ENCODE results near the gene CYP4B1.

DNA sequence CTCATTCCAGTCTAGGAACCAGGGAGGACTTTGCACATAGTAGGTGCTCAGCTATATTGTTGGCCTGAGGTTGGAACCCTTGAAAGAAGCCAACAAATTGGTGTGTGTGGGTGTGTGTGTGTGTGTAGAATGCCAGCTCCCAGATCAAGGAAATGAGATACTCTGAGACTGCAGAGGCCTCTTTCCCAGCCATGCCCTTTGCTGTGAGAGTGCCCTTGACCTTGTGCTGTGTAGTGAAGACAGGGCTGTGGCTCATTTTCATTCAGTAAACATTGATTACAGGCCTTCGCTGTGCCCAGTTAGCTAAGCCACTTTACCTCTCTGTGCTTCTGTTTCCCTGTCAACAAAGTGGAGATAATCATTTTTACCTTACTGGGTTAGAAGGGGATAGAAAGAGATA lies 3.2 kb downstream of the CYP4B1 start:
- TF ChIP-seq TAF1 (IDR thresholded peaks at IDR 0.05; ENCODE audit: low read depth) (no peak), CEBPB (IDR thresholded peaks at IDR 0.05) (no peak), TCF12 (IDR thresholded peaks at IDR 0.05; ENCODE audit: low read depth) (no peak), YY1 (IDR thresholded peaks at IDR 0.05; ENCODE audit: low read depth) (no peak), CREB1 (IDR thresholded peaks at IDR 0.05; ENCODE audit: low read depth) (no peak), RAD21 (IDR thresholded peaks at IDR 0.05; ENCODE audit: low read depth) (no peak), EGR1 (IDR thresholded peaks at IDR 0.05) (no peak), TEAD4 (IDR thresholded peaks at IDR 0.05) (no peak), EP300 (IDR thresholded peaks at IDR 0.05; ENCODE audit: borderline replicate concordance) (no peak), ZBTB7A (IDR thresholded peaks at IDR 0.05; ENCODE audit: low read depth) (no peak), NFIC (IDR thresholded peaks at IDR 0.05) (no peak)
- TF ChIP-seq, protein P1, sequence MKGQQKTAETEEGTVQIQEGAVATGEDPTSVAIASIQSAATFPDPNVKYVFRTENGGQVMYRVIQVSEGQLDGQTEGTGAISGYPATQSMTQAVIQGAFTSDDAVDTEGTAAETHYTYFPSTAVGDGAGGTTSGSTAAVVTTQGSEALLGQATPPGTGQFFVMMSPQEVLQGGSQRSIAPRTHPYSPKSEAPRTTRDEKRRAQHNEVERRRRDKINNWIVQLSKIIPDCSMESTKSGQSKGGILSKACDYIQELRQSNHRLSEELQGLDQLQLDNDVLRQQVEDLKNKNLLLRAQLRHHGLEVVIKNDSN (IDR thresholded peaks at IDR 0.05), result no peak
- TF ChIP-seq, protein P2, sequence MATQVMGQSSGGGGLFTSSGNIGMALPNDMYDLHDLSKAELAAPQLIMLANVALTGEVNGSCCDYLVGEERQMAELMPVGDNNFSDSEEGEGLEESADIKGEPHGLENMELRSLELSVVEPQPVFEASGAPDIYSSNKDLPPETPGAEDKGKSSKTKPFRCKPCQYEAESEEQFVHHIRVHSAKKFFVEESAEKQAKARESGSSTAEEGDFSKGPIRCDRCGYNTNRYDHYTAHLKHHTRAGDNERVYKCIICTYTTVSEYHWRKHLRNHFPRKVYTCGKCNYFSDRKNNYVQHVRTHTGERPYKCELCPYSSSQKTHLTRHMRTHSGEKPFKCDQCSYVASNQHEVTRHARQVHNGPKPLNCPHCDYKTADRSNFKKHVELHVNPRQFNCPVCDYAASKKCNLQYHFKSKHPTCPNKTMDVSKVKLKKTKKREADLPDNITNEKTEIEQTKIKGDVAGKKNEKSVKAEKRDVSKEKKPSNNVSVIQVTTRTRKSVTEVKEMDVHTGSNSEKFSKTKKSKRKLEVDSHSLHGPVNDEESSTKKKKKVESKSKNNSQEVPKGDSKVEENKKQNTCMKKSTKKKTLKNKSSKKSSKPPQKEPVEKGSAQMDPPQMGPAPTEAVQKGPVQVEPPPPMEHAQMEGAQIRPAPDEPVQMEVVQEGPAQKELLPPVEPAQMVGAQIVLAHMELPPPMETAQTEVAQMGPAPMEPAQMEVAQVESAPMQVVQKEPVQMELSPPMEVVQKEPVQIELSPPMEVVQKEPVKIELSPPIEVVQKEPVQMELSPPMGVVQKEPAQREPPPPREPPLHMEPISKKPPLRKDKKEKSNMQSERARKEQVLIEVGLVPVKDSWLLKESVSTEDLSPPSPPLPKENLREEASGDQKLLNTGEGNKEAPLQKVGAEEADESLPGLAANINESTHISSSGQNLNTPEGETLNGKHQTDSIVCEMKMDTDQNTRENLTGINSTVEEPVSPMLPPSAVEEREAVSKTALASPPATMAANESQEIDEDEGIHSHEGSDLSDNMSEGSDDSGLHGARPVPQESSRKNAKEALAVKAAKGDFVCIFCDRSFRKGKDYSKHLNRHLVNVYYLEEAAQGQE (IDR thresholded peaks at IDR 0.05; ENCODE audit: low read depth), result no peak
- TF ChIP-seq, protein P3, sequence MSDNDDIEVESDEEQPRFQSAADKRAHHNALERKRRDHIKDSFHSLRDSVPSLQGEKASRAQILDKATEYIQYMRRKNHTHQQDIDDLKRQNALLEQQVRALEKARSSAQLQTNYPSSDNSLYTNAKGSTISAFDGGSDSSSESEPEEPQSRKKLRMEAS (IDR thresholded peaks at IDR 0.05), result no peak
